Mesothelial cell of epicardium (in vitro differentiated cells): Measurements from ENCODE around the gene MPZL1. TPM values are rescaled to one million over a fixed set of nuclear protein-coding genes. Genes with fewer than 3 reads are reported as not detected.

Source experiments
- DNase-seq, 2 experiments: peaks; one replicate each; pipeline ENCODE4 v3.0.0; 2021; ENCODE audit warnings: low spot score in 2 of 2; ENCODE audit not compliant: unreplicated experiment in 2 of 2
- H3K27ac Mint-ChIP-seq: 2 replicates; pipeline ENCODE4 v1.8.0; 2021; ENCODE audit warnings: mixed read lengths
- H3K27me3 Mint-ChIP-seq: 2 replicates; pipeline ENCODE4 v1.8.0; 2021; ENCODE audit warnings: low read depth, mixed read lengths
- H3K36me3 Mint-ChIP-seq: 2 replicates; pipeline ENCODE4 v1.8.0; 2021; ENCODE audit warnings: mixed read lengths
- H3K4me1 Mint-ChIP-seq: 2 replicates; pipeline ENCODE4 v1.8.0; 2021; ENCODE audit warnings: mixed read lengths
- H3K4me3 Mint-ChIP-seq: 2 replicates; pipeline ENCODE4 v1.8.0; 2021; ENCODE audit warnings: mild to moderate bottlenecking, moderate library complexity, mixed read lengths
- H3K9me3 Mint-ChIP-seq: 2 replicates; pipeline ENCODE4 v1.8.0; 2021; ENCODE audit warnings: mixed read lengths
- CTCF ChIP-seq: fragments of 200-600 bp; sonication (generic); IDR thresholded peaks from one replicate; pipeline ENCODE4 v1.5.0; 2021; ENCODE audit warnings: antibody characterized with exemption; ENCODE audit not compliant: unreplicated experiment
- total RNA-seq: library from RNA; stranded (reverse); gene quantifications from 3 replicates; pipeline ENCODE4 v1.2.1, GENCODE V29; 2021

MPZL1 gene
- 134 to 154 TPM (median 138 TPM) in 3 replicates for total RNA-seq

DNA sequence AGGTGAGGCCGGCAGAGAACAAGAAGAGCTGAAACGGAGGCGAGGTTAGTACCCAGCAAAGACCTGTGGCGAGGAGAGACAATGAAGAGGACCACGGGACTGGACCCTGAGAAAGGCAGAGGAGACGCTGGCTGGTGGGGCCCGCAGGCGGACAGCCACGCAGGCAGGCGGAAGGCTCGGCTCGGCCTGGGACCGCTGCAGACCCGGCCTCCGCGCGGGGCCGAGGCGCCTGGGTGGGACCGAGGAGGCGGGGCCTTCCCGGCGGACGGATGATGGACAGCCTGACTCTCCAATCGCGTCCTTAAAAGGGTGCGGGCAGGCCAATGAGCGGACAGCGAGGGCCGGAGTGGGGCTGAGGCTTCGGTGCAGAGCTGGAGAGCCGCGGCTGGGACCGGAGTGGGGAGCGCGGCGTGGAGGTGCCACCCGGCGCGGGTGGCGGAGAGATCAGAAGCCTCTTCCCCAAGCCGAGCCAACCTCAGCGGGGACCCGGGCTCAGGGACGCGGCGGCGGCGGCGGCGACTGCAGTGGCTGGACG is at the start of gene MPZL1:
Gene MPZL1, plus strand, starts transcription at position 366 of the 535 bp plus-strand sequence. CDS start 170 bp downstream, outside the sequence.
- Mint-ChIP-seq H3K9me3 (no peaks in the 10 kb centered on the region), H3K36me3 (no peaks in the 10 kb centered on the region), H3K27me3 (no peaks in the 10 kb centered on the region), H3K4me1 (peaks cover 72% of the 10 kb centered on the region), H3K4me3 (peak within 1 kb of the TSS; percentile 93), H3K27ac (peak within 1 kb of the TSS; percentile 91)
- peak; percentile 92 to 99 for DNase-seq
- no peak for TF ChIP-seq CTCF

DNA sequence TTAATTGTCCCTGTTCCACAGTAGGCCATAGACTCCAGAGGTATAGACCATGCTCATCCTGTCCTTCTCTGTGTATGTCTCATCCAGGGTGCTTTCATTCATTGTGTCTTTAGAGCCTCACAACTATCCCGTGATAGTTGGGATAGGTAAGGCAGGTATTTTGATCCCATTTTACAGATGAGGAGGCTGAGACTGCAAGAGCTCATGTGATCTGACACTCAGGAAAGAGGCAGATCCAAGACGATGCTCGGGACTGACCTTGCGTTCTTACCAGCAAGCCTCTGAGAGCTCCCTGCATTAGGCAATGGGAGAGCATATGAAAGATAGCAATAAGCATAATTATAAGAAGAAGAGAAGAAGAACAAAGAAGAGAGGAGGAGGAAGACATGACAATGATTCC is 49.0 kb upstream of the MPZL1 start:
- no peak for TF ChIP-seq CTCF
- no peak for DNase-seq
- Mint-ChIP-seq H3K27me3 (no peaks in the 10 kb centered on the region), H3K36me3 (no peaks in the 10 kb centered on the region), H3K9me3 (no peaks in the 10 kb centered on the region), H3K4me1 (peaks cover 7% of the 10 kb centered on the region), H3K4me3 (no peak overlapping the region), H3K27ac (no peak overlapping the region)

- Mint-ChIP-seq H3K36me3 (no peaks in the 10 kb centered on the region), H3K4me1 (peaks cover 7% of the 10 kb centered on the region), H3K27me3 (no peaks in the 10 kb centered on the region), H3K27ac (no peak overlapping the region), H3K4me3 (no peak overlapping the region), H3K9me3 (no peaks in the 10 kb centered on the region)
- no peak for TF ChIP-seq CTCF
- DNase-seq, result no peak
Observed at GRCh38 chr1:167673265-167673664, 48.5 kb upstream of the MPZL1 start.

GRCh38 chr1:167674156-167674555 is 47.6 kb upstream of the MPZL1 start:
- Mint-ChIP-seq H3K4me1 (peaks cover 7% of the 10 kb centered on the region), H3K27ac (no peak overlapping the region), H3K9me3 (no peaks in the 10 kb centered on the region), H3K36me3 (no peaks in the 10 kb centered on the region), H3K27me3 (no peaks in the 10 kb centered on the region), H3K4me3 (no peak overlapping the region)
- DNase-seq, result no peak
- no peak for TF ChIP-seq CTCF

- Mint-ChIP-seq H3K27ac (no peak overlapping the region), H3K4me3 (no peak overlapping the region), H3K36me3 (no peaks in the 10 kb centered on the region), H3K27me3 (no peaks in the 10 kb centered on the region), H3K4me1 (peaks cover under 1% of the 10 kb centered on the region), H3K9me3 (no peaks in the 10 kb centered on the region)
- no peak for DNase-seq
- TF ChIP-seq CTCF, result no peak
Observed at GRCh38 chr1:167675440-167675839, 46.3 kb upstream of the MPZL1 start.
